Ishikawa (cell line): ENCODE measurements around the gene GBGT1.

ENCODE experiments used
- CEBPB ChIP-seq: IDR thresholded peaks from 2 replicates; pipeline ENCODE4 v1.6.1; 2012
- CREB1 ChIP-seq: IDR thresholded peaks from 2 replicates; pipeline ENCODE4 v1.6.1; 2012; ENCODE audit warnings: low read depth
- EGR1 ChIP-seq: IDR thresholded peaks from 2 replicates; pipeline ENCODE4 v1.6.1; 2012
- EP300 ChIP-seq: IDR thresholded peaks from 2 replicates; pipeline ENCODE4 v1.6.1; 2012; ENCODE audit warnings: borderline replicate concordance
- MAX ChIP-seq: IDR thresholded peaks from 2 replicates; pipeline ENCODE4 v1.6.1; 2012
- NFIC ChIP-seq: IDR thresholded peaks from 2 replicates; pipeline ENCODE4 v1.6.1; 2012
- RAD21 ChIP-seq: IDR thresholded peaks from 2 replicates; pipeline ENCODE4 v1.6.1; 2012; ENCODE audit warnings: low read depth
- REST ChIP-seq: IDR thresholded peaks from 2 replicates; pipeline ENCODE4 v1.6.1; 2012; ENCODE audit warnings: low read depth, mild to moderate bottlenecking
- TAF1 ChIP-seq: IDR thresholded peaks from 2 replicates; pipeline ENCODE4 v1.6.1; 2012; ENCODE audit warnings: low read depth, mild to moderate bottlenecking
- TCF12 ChIP-seq: IDR thresholded peaks from 2 replicates; pipeline ENCODE4 v1.6.1; 2012; ENCODE audit warnings: low read depth
- TEAD4 ChIP-seq: IDR thresholded peaks from 2 replicates; pipeline ENCODE4 v1.6.1; 2012
- USF1 ChIP-seq: IDR thresholded peaks from 2 replicates; pipeline ENCODE4 v1.6.1; 2012
- YY1 ChIP-seq: IDR thresholded peaks from 2 replicates; pipeline ENCODE4 v1.6.1; 2012; ENCODE audit warnings: low read depth

GRCh38 chr9:133118568-133118967, 45.1 kb downstream of the GBGT1 start:
- no peak for TF ChIP-seq MAX
- no peak for TF ChIP-seq TAF1
- TF ChIP-seq EGR1, result no peak
- no peak for TF ChIP-seq NFIC
- no peak for TF ChIP-seq RAD21
- TF ChIP-seq TEAD4, result no peak
- TF ChIP-seq YY1, result no peak
- no peak for TF ChIP-seq CREB1
- no peak for TF ChIP-seq EP300
- TF ChIP-seq REST, result no peak
- TF ChIP-seq CEBPB, result no peak
- TF ChIP-seq USF1, result no peak
- TF ChIP-seq TCF12, result no peak
